Measurements from ENCODE around the gene KPNB1.

DNA sequence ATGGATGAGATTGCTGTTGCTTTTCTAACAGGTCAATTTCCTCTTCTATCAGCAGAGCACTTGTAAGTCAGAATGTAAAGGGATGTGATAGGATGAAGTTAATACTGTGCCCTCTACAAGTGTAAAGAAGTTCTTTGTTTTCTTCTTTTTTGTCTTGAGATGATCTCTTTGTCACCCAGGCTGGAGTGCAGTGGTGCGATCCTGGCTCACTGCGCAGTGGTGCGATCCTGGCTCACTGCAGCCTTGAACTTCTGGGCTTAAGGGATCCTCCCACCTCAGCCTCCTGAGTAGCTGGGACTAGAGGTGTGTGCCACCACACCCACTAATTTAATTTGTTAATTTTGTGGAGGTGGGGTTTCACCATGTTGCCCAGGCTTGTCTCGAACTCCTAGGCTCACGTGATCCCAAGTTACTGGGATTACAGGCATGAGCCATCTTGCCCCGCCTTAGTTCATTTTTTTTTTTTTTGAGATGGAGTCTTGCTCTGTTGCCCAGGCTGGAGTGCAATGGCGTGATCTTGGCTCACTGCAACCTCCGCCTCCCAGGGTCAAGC is 21.6 kb upstream of the KPNB1 start:
- TF ChIP-seq CTCF (IDR thresholded peaks at IDR 0.05) (no peak), EP300 (IDR thresholded peaks at IDR 0.05) (no peak)
